Vagina (tissue), 2 donors: ENCODE data around the gene XPC.

Source experiments
- CTCF ChIP-seq, 3 experiments: fragments of 450-650 bp in 2 of 3; fragments of 200-600 bp in 1 of 3; sonication (generic) in 1 of 3; IDR thresholded peaks; one replicate each; pipeline ENCODE4 v1.5.1; 2017 to 2019; ENCODE audit warnings: antibody characterized with exemption in 3 of 3, mild to moderate bottlenecking in 2 of 3, moderate library complexity in 2 of 3
- POLR2A ChIP-seq, 2 donors: fragments of 450-650 bp; IDR thresholded peaks; one replicate each; pipeline ENCODE4 v1.6.1; 2017; ENCODE audit warnings: antibody characterized with exemption in 2 of 2, mild to moderate bottlenecking in 2 of 2, moderate library complexity in 2 of 2
- POLR2AphosphoS5 ChIP-seq, 2 donors: sonication (generic); formaldehyde crosslinking; IDR thresholded peaks; one replicate each; pipeline ENCODE4 v1.9.0; 2017; ENCODE audit warnings: antibody characterized with exemption in 2 of 2, mild to moderate bottlenecking in 2 of 2, low read depth in 1 of 2; ENCODE audit not compliant: insufficient read depth in 1 of 2

- TF ChIP-seq POLR2AphosphoS5 (IDR thresholded peaks at IDR 0.05; ENCODE audit: insufficient read depth in 1 of 2, low read depth in 1 of 2) = no peak
- TF ChIP-seq POLR2A (IDR thresholded peaks at IDR 0.05) = no peak
- TF ChIP-seq CTCF (IDR thresholded peaks at IDR 0.05) = no peak
These were observed 28.3 kb upstream of the XPC start for GRCh38 chr3:14206548-14207177.
